ENCODE results near the gene ALCAM. TPM values are rescaled to one million over a fixed set of nuclear protein-coding genes. Genes with fewer than 3 reads are reported as not detected.
"Not testable (repeated sequence)": the region's sequence is repeated elsewhere in the genome, so short reads cannot be mapped to it uniquely, and the experiment has no call there.

The ALCAM gene
- polyA plus RNA-seq, 4 donors = 125 to 175 (median 160) TPM

DNA sequence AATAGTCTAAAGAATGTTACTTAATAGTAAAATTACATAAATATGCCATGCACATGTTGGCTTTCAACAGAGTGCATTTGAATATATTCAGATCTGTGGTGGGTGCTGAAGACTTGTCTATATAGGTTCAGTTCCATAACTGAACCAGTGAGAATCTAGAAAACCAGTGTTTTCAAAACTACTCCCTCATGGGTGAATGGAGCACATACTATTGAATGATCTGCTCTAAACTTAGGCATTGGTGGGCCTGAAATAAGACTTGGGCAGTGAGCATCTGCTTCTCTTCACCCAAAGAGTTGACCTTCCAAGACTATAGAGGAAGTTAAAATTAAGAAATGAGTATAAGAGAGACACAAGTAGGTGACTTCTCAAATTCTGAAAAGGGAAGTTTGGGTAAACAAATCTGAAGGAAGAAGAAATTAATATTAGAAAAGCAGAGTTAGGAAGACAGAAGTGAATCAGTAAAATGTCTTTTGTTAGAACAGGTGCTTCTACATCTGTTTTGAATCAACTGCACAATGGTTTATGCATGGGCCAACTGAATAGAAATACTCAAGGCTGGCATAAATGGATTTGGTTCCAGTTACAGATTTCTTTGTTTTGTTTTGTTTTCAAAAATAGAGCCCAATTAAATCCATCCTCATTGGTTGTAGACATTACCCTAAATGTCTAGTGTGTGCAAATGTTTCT is 19.3 kb downstream of the ALCAM start:
- DNase-seq (ENCODE audit: low read depth in 4 of 4, low spot score in 3 of 4) = no peak

DNA sequence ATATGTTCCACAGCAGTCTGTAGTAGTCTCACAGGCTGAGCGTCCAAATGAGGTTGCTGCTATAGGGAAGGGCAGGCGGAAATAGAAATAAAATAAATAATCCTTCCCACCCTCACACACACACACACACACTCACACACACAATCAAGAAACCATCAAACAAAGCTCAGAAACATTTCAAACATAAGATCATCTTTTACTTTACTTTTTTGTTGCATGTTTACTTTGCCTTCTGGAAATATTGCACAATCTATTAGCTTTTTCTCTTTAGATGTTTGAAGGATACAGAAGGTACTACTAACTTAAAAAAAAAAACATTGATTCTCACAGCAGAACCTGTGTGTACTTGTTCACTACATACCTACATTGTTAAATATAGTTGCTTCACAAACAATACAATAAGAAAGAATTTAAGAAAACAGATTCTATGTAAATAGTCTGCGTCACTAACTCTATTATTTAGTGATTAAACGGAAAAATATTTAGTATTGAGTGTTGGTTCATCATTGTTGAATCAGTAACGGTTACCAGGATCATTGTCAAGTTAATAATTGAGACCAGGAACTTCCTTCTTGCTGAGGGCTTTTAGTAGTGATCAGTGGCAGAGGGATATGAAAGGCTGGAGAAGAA is 20.5 kb downstream of the ALCAM start:
- no peak for DNase-seq (ENCODE audit: low read depth in 4 of 4, low spot score in 3 of 4)

DNA sequence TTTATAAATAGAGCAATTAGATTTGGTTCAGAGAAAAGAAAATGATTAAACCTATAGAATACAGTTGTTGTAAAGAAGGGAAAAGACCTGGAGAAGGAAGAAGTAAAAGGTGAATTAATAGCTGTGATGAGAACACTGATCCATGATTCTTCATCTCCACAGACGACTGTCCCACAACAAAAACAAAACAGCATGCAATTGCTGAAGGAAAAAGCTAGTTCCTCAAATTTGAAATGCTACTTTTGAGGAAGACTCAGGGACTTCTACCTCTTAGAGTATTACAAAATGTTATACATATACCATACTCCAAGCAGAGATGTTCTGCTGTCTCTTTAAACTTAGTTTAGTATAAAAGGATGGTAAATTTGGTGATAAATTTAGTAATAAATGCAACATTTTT is 21.5 kb downstream of the ALCAM start:
- no peak for DNase-seq (ENCODE audit: low read depth in 4 of 4, low spot score in 3 of 4)

GRCh38 chr3:105389759-105390158 is 23.1 kb downstream of the ALCAM start:
- DNase-seq (ENCODE audit: low read depth in 4 of 4, low spot score in 3 of 4) = not testable (repeated sequence)

DNA sequence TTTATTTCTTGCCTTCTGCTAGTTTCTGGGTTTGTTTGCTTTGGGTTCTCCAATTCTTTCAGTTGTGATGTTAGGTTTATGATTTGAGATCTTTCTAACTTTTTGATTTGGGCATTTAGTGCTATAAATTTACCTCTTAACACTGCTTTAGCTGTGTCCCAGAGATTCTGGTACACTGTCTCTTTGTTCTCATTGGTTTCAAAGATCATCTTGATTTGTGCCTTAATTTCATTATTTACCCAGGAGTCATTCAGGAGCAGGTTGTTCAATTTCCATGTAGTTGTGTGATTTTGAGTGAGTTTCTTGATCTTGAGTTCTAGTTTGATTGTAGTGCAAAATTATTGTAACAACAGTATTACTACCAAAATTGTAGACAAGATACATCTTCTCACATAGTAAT is 25.9 kb downstream of the ALCAM start:
- not testable (repeated sequence) for DNase-seq (ENCODE audit: low read depth in 4 of 4, low spot score in 3 of 4)

- no peak for DNase-seq (ENCODE audit: low read depth in 4 of 4, low spot score in 3 of 4)
These were observed 27.5 kb downstream of the ALCAM start for GRCh38 chr3:105394177-105394576.

DNA sequence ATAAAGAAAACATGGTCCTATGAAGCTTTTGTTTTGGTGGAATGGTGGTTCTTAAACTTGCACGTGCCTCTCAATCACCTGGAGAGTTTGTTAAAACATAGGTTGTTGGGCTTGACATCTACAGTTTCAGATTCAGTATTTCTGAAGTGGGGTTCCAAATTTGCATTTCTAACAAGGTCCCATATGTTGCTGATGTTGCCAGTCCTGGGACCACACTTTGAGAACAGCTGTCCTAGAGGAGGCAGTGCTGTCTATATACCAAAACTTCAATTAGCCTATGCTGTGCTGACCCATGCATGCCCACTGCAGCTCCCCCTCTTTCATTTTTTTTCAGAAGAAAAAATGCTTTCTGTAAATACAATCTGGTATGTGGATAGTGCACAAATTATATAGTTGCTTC is 31.3 kb downstream of the ALCAM start:
- DNase-seq (ENCODE audit: low read depth in 4 of 4, low spot score in 3 of 4) = no peak

GRCh38 chr3:105398437-105398836 is 31.7 kb downstream of the ALCAM start:
- no peak for DNase-seq (ENCODE audit: low read depth in 4 of 4, low spot score in 3 of 4)

DNA sequence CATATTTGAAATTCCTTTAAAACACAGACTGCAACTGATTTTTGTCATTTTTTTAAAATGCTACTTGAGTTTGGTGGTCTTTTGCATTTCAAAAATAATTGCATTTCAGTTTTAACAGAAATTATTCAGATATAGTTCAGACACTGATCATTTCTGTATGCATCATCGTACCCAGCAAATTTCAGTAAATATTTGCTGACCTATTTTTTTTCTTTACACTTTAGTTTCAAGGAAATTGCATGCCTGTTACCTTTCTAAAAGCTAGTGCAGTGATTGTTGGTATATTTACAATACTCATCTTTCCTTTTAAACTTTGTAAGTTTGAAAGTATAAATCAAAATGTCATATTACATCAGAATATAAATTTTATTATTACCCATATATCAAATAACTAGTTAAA is 32.4 kb downstream of the ALCAM start:
- no peak for DNase-seq (ENCODE audit: low read depth in 4 of 4, low spot score in 3 of 4)

GRCh38 chr3:105399611-105400010 is 32.9 kb downstream of the ALCAM start:
- DNase-seq (ENCODE audit: low read depth in 4 of 4, low spot score in 3 of 4) = no peak

DNA sequence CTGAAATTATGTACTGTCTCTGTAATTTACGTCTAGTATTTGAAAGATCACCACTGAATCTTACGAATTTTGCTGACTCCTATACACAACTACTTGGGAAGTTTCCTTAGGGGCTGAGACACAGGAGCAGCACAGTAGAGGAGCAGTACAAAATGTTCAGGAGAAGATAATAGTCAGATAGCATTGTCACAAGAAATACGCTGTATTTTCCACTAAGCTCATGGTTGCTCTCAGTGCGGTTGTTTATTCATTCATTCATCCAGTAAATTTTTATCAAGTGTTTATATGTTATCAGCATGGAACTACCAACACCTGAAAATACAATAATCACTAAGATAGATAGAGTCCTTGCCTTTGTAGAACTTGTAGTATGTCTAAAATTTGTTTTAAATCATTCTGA is 34.5 kb downstream of the ALCAM start:
- no peak for DNase-seq (ENCODE audit: low read depth in 4 of 4, low spot score in 3 of 4)

GRCh38 chr3:105401691-105402149 is 35.0 kb downstream of the ALCAM start:
- DNase-seq (ENCODE audit: low read depth in 4 of 4, low spot score in 3 of 4) = no peak

DNA sequence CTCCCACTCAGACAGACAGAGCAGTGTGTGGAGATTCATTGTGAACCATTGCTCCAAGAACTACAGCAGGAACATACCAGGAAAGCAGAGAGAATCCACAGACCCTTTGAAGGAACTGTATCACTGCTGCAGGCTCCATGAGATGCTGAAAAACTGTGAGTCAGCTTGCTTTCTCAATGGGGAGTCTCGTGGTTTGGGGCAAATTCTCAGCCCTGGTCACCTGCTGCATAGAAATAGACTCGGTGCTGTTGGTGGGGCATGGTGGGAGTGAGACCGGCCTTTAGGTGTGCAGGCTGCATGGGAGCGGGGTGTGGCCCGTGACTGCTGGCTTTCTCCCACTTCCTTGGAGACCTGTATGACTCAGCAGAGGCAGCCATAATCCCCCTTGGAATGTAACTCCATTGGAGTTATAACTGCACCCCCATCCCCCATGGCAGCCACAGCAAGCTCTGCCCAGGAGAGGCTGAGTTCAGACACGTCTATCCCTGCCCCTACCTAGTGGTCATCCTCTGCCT is 35.6 kb downstream of the ALCAM start:
- DNase-seq (ENCODE audit: low read depth in 4 of 4, low spot score in 3 of 4) = no peak

GRCh38 chr3:105403034-105403433 is 36.3 kb downstream of the ALCAM start:
- not testable (repeated sequence) for DNase-seq (ENCODE audit: low read depth in 4 of 4, low spot score in 3 of 4)

DNA sequence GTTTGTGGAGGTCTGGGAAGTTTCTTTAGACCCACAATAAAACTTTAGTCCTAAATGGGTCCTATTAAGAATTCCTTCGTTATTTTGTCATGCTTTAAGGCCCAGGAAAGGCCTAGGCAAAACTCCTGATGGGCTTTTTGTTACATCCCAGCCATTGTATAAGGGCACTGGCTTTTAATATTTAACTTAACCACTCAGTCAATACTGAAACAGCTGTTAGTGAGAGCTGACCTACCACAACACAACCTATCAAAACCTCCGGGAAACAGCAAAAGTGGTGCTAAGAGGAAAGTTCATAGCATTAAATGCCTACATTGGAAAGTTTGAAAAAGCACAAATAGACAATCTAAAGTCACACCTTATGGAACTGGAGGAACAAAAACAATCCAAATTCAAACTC is 39.6 kb downstream of the ALCAM start:
- no peak for DNase-seq (ENCODE audit: low read depth in 4 of 4, low spot score in 3 of 4)

DNA sequence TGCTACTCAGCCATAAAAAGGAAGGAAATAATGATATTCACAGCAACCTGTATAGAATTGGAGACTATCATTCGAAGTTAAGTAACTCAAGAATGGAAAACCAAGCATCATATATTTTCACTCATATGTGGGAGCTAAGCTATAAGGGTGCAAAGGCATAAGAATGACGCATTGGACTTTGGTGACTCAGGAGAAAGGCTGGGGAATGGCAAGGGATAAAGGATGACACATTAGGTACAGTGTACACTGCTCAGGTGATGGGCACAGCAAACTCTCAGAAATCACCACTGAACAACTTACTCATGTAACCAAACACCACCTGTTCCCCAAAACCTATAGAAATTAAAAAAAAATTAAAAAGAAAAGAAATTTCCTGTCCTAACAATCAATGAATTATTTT is 42.7 kb downstream of the ALCAM start:
- no peak for DNase-seq (ENCODE audit: low read depth in 4 of 4, low spot score in 3 of 4)

GRCh38 chr3:105413343-105413887 is 46.7 kb downstream of the ALCAM start:
- DNase-seq (ENCODE audit: low read depth in 4 of 4, low spot score in 3 of 4) = no peak

DNA sequence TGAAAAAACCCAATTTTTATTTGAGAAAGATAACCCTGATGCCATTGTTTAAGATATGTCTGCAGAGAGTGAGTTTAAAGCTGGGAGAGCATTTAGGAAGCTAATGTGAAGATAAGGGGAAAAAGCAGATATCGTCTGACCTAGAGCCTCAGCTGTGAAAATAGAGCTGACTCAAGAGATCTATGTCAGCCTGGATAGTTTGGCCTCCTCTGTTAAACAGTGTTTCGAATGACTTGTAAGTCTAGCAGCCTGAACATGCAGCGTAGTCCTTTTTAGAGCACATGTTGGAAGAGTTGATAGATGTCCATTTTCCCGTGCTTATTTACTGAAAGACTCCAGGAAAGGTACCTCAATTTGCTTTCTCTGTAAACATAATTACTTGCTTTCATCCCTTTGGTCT is 48.1 kb downstream of the ALCAM start:
- no peak for DNase-seq (ENCODE audit: low read depth in 4 of 4, low spot score in 3 of 4)

- DNase-seq (ENCODE audit: low read depth in 4 of 4, low spot score in 3 of 4) = no peak
These were observed 49.2 kb downstream of the ALCAM start for GRCh38 chr3:105415951-105416350.

- DNase-seq (ENCODE audit: low read depth in 4 of 4, low spot score in 3 of 4) = no peak
These were observed 51.0 kb downstream of the ALCAM start for GRCh38 chr3:105417525-105418289.

DNA sequence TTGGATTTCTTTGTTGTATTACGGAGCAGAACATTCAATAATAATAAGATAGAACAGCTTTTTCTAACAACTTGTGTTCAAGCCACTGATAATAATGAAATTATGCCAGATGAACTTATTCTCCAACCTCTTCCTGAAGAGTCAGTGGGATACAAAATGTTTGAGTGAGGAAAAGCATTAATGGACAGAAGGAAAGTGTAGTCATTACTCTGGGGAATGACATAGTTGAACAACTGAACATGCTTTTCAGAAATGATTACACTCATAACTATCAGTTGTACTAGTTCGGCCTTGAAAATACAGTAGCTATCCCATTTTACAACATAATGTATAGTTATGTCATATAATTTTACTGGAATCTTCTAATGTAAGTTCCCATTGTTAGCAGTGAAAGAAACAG is 55.9 kb downstream of the ALCAM start:
- no peak for DNase-seq (ENCODE audit: low read depth in 4 of 4, low spot score in 3 of 4)

Data from right renal pelvis (tissue), 4 donors.